ENCODE results near the gene XYLT2.

The XYLT2 gene

GRCh38 chr17:50392621-50393020 lies 46.7 kb downstream of the XYLT2 start:
- H3K27ac ChIP-seq (ENCODE audit: low read length), result no peak overlapping the region
- no peak overlapping the region for H3K9ac ChIP-seq (ENCODE audit: low read depth, low read length)
- H3K4me2 ChIP-seq (ENCODE audit: insufficient read depth, low read length), result no peak overlapping the region
- no peaks in the 10 kb centered on the region for H3K27me3 ChIP-seq (ENCODE audit: insufficient read depth, low read length, poor library complexity)
- peaks cover 40% of the 10 kb centered on the region; the same call in 1 of the 2 replicates for H4K20me1 ChIP-seq (ENCODE audit: insufficient read depth, low read length)
- no peak for DNase-seq
- TF ChIP-seq EZH2 (IDR thresholded peaks at IDR 0.05; ENCODE audit: borderline replicate concordance, low read depth, low read length, severe bottlenecking) (no peak), CTCF (IDR thresholded peaks at IDR 0.05; ENCODE audit: borderline replicate concordance, extremely low read depth, low read length, poor library complexity, severe bottlenecking) (no peak)
- H3K4me1 ChIP-seq (ENCODE audit: insufficient read depth, low read length), result peaks cover 28% of the 10 kb centered on the region
- H3K36me3 ChIP-seq (ENCODE audit: insufficient read depth, low read length), result peaks cover 86% of the 10 kb centered on the region
- no peak for ATAC-seq (ENCODE audit: insufficient read depth, low read depth)
- H2AFZ ChIP-seq (ENCODE audit: low read depth, low read length), result no peak overlapping the region
- no peaks in the 10 kb centered on the region for H3K9me3 ChIP-seq (ENCODE audit: insufficient read depth, low read length, severe bottlenecking)
- H3K79me2 ChIP-seq (ENCODE audit: insufficient read depth, low read length), result peaks cover 65% of the 10 kb centered on the region
- H3K4me3 ChIP-seq (ENCODE audit: low read depth in 1 of 2, low read length in 2 of 2), result no peak overlapping the region

GRCh38 chr17:50393700-50394099 lies 47.8 kb downstream of the XYLT2 start:
- H3K9ac ChIP-seq (ENCODE audit: low read depth, low read length), result no peak overlapping the region
- DNase-seq (no peak), ATAC-seq (ENCODE audit: insufficient read depth, low read depth) (no peak)
- H3K27ac ChIP-seq (ENCODE audit: low read length), result no peak overlapping the region
- H3K36me3 ChIP-seq (ENCODE audit: insufficient read depth, low read length), result peaks cover 76% of the 10 kb centered on the region
- peaks cover 32% of the 10 kb centered on the region for H3K4me1 ChIP-seq (ENCODE audit: insufficient read depth, low read length)
- peak overlapping the region; percentile 87; the same call in 1 of the 2 replicates for H3K4me2 ChIP-seq (ENCODE audit: insufficient read depth, low read length)
- no peaks in the 10 kb centered on the region for H3K9me3 ChIP-seq (ENCODE audit: insufficient read depth, low read length, severe bottlenecking)
- no peak overlapping the region for H3K4me3 ChIP-seq (ENCODE audit: low read depth in 1 of 2, low read length in 2 of 2)
- no peak overlapping the region for H2AFZ ChIP-seq (ENCODE audit: low read depth, low read length)
- peaks cover 39% of the 10 kb centered on the region; the same call in 1 of the 2 replicates for H4K20me1 ChIP-seq (ENCODE audit: insufficient read depth, low read length)
- H3K27me3 ChIP-seq (ENCODE audit: insufficient read depth, low read length, poor library complexity), result no peaks in the 10 kb centered on the region
- TF ChIP-seq EZH2 (IDR thresholded peaks at IDR 0.05; ENCODE audit: borderline replicate concordance, low read depth, low read length, severe bottlenecking) (no peak), CTCF (IDR thresholded peaks at IDR 0.05; ENCODE audit: borderline replicate concordance, extremely low read depth, low read length, poor library complexity, severe bottlenecking) (no peak)
- peaks cover 65% of the 10 kb centered on the region for H3K79me2 ChIP-seq (ENCODE audit: insufficient read depth, low read length)

- Histone ChIP-seq H3K4me2 (ENCODE audit: insufficient read depth, low read length) (peak overlapping the region; percentile 87; the same call in 1 of the 2 replicates), H3K9ac (ENCODE audit: low read depth, low read length) (peak overlapping the region; percentile 7; the same call in 1 of the 2 replicates), H3K27ac (ENCODE audit: low read length) (no peak overlapping the region), H4K20me1 (ENCODE audit: insufficient read depth, low read length) (peaks cover 33% of the 10 kb centered on the region; the same call in 1 of the 2 replicates), H3K27me3 (ENCODE audit: insufficient read depth, low read length, poor library complexity) (no peaks in the 10 kb centered on the region), H3K9me3 (ENCODE audit: insufficient read depth, low read length, severe bottlenecking) (no peaks in the 10 kb centered on the region), H3K36me3 (ENCODE audit: insufficient read depth, low read length) (peaks cover 65% of the 10 kb centered on the region), H3K79me2 (ENCODE audit: insufficient read depth, low read length) (peaks cover 65% of the 10 kb centered on the region), H2AFZ (ENCODE audit: low read depth, low read length) (no peak overlapping the region), H3K4me1 (ENCODE audit: insufficient read depth, low read length) (peaks cover 32% of the 10 kb centered on the region), H3K4me3 (ENCODE audit: low read depth in 1 of 2, low read length in 2 of 2) (no peak overlapping the region)
- ATAC-seq (ENCODE audit: insufficient read depth, low read depth), result no peak
- DNase-seq, result no peak
- no peak for TF ChIP-seq CTCF (IDR thresholded peaks at IDR 0.05; ENCODE audit: borderline replicate concordance, extremely low read depth, low read length, poor library complexity, severe bottlenecking)
- TF ChIP-seq EZH2 (IDR thresholded peaks at IDR 0.05; ENCODE audit: borderline replicate concordance, low read depth, low read length, severe bottlenecking), result no peak
Measured at GRCh38 chr17:50394711-50395110, 48.8 kb downstream of the XYLT2 start.

Data from DND-41 (cell line).